Ascending aorta (tissue), 2 donors: ENCODE results near the gene CCR4. TPM values are rescaled to one million over a fixed set of nuclear protein-coding genes. Genes with fewer than 3 reads are reported as not detected.
"Not testable (repeated sequence)": the region's sequence is repeated elsewhere in the genome, so short reads cannot be mapped to it uniquely, and the experiment has no call there.

Experiments
- DNase-seq, 2 donors: peaks; one replicate each; pipeline ENCODE4 v3.0.0-alpha.2; 2019; ENCODE audit warnings: low spot score in 2 of 2
- H3K27ac ChIP-seq, 2 donors: fragments of 200-600 bp; sonication (generic); one replicate each; pipeline ENCODE4 v1.5.1; 2016 to 2017; ENCODE audit warnings: mild to moderate bottlenecking in 1 of 2
- H3K27me3 ChIP-seq: fragments of 200-600 bp; sonication (generic); one replicate; pipeline ENCODE4 v1.5.1; 2017
- H3K36me3 ChIP-seq, 2 donors: fragments of 200-600 bp; sonication (generic); one replicate each; pipeline ENCODE4 v1.5.1; 2016
- H3K4me1 ChIP-seq, 2 donors: fragments of 200-600 bp; sonication (generic); one replicate each; pipeline ENCODE4 v1.5.1; 2016 to 2017; ENCODE audit warnings: mild to moderate bottlenecking in 1 of 2
- H3K4me3 ChIP-seq, 2 donors: fragments of 200-600 bp; sonication (generic); one replicate each; pipeline ENCODE4 v1.5.1; 2016 to 2017; ENCODE audit warnings: mild to moderate bottlenecking in 1 of 2
- H3K9me3 ChIP-seq, 2 donors: fragments of 200-600 bp; sonication (generic); one replicate each; pipeline ENCODE4 v1.5.1; 2016
- intact Hi-C: fragments of 100-400 bp; cut with DNase I; formaldehyde crosslinking; loops from one replicate; pipeline ENCODE4 v1.15.1; 2023
- total RNA-seq: library from RNA; depleted of rRNA; stranded (reverse); fragments of >200 nt; gene quantifications from one replicate; pipeline ENCODE4 v1.1.0, GENCODE V29; 2016
- TF ChIP-seq, protein P1 (sequence below), 3 experiments: fragments of 200-600 bp in 2 of 3; fragments of 450-650 bp in 1 of 3; sonication (generic) in 2 of 3; IDR thresholded peaks; one replicate each; pipeline ENCODE4 v1.5.1; 2016 to 2019; ENCODE audit warnings: antibody characterized with exemption in 3 of 3, mild to moderate bottlenecking in 1 of 3, moderate library complexity in 1 of 3

Gene CCR4
- total RNA-seq, result 3.1 TPM

DNA sequence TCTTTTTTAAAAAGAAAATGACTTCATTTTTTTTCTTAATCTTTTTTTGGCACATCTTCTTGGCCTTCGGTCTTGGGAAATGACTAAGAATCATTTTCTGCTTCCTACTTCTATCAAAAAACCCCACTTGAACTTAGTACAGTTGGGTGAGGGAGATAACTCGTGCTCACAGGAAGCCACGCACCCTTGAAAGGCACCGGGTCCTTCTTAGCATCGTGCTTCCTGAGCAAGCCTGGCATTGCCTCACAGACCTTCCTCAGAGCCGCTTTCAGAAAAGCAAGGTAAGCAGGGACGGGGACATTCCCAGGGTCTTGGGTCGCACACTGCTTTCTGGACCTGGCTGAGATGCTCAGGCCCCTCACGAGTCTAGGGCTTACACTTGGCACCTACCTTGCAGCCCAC is at the start of gene CCR4:
Gene CCR4, plus strand, starts transcription at position 235 of the 402 bp plus-strand sequence. CDS start 1,779 bp downstream, outside the sequence.
- intact Hi-C loops, result no loop called here
- Histone ChIP-seq H3K4me1 (no peaks in the 10 kb centered on the region), H3K27me3 (no peaks in the 10 kb centered on the region), H3K36me3 (no peaks in the 10 kb centered on the region), H3K4me3 (no peak within 1 kb of the TSS), H3K27ac (no peak within 1 kb of the TSS), H3K9me3 (no peaks in the 10 kb centered on the region)
- TF ChIP-seq, protein P1, sequence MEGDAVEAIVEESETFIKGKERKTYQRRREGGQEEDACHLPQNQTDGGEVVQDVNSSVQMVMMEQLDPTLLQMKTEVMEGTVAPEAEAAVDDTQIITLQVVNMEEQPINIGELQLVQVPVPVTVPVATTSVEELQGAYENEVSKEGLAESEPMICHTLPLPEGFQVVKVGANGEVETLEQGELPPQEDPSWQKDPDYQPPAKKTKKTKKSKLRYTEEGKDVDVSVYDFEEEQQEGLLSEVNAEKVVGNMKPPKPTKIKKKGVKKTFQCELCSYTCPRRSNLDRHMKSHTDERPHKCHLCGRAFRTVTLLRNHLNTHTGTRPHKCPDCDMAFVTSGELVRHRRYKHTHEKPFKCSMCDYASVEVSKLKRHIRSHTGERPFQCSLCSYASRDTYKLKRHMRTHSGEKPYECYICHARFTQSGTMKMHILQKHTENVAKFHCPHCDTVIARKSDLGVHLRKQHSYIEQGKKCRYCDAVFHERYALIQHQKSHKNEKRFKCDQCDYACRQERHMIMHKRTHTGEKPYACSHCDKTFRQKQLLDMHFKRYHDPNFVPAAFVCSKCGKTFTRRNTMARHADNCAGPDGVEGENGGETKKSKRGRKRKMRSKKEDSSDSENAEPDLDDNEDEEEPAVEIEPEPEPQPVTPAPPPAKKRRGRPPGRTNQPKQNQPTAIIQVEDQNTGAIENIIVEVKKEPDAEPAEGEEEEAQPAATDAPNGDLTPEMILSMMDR (IDR thresholded peaks at IDR 0.05), result no peak
- no peak for DNase-seq

DNA sequence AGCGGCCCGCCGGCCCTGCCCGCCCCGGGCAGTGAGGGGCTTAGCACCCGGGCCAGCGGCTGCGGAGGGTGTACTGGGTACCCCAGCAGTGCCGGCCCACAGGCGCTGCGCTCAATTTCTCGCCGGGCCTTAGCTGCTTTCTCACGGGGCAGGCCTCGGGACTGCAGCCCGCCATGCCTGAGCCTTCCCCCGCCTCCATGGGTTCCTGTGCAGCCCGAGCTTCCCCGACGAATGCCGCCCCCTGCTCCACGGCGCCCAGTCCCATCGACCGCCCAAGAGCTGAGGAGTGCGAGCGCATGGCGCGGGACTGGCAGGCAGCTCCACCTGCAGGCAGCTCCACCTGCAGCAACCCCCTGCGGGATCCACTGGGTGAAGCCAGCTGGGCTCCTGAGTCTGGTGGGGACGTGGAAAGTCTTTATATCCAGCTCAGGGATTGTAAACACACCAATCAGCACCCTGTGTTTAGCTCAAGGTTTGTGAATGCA is 48.5 kb upstream of the CCR4 start:
- H3K27ac ChIP-seq, intact Hi-C loops, H3K4me1 ChIP-seq, DNase-seq, H3K36me3 ChIP-seq, H3K9me3 ChIP-seq, H3K27me3 ChIP-seq: not testable (repeated sequence)
- H3K4me3 ChIP-seq, result peak overlapping the region; percentile 36 to 57

DNA sequence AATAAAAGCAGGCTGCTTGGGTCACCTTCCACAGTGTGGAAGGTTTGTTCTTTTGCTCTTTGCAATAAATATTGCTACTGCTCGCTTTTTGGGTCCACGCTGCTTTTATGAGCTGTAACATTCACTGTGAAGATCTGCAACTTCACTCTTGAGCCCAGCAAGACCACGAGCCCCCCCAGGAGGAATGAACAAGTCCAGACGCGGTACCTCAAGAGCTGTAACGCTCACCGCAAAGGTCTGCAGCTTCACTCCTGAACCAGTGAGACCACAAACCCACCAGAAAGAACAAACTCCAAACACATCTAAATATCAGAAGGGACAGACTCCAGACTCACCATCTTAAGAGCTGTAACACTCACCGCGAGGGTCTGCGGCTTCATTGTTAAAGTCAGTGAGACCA is 47.5 kb upstream of the CCR4 start:
- DNase-seq, result no peak
- no peaks in the 10 kb centered on the region for H3K9me3 ChIP-seq

DNA sequence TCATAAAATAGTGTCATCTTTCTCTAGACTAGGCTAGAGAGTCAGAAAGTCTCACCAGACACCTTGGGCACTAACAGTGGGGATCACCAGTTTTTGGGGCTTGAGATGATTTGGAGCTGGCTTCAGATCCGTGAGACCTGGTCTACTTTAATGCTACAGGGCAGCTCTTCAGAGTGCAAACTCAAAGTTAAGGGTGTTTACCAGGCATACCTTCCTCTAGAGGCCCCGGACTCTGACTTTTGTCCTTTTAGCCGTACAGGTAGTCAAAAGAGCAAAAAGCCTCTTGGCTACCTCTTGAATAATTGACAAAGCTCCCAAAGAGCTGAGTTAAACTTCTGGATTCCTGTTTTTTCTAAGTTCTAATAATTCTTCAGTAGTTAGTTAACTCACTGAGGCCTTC is 41.4 kb upstream of the CCR4 start:
- Histone ChIP-seq H3K36me3 (no peaks in the 10 kb centered on the region), H3K27me3 (no peaks in the 10 kb centered on the region), H3K4me1 (no peaks in the 10 kb centered on the region), H3K4me3 (no peak overlapping the region), H3K9me3 (no peaks in the 10 kb centered on the region), H3K27ac (no peak overlapping the region)
- intact Hi-C loops, result no loop called here
- TF ChIP-seq, protein P1 (IDR thresholded peaks at IDR 0.05), result no peak
- DNase-seq, result no peak

More for the DNA sequence above, 47.5 kb upstream of the CCR4 start:
- Histone ChIP-seq H3K27me3 (no peaks in the 10 kb centered on the region), H3K36me3 (no peaks in the 10 kb centered on the region), H3K27ac (no peak overlapping the region), H3K4me3 (no peak overlapping the region), H3K4me1 (no peaks in the 10 kb centered on the region)
- intact Hi-C loops, result no loop called here
- TF ChIP-seq, protein P1 (IDR thresholded peaks at IDR 0.05), result no peak

DNA sequence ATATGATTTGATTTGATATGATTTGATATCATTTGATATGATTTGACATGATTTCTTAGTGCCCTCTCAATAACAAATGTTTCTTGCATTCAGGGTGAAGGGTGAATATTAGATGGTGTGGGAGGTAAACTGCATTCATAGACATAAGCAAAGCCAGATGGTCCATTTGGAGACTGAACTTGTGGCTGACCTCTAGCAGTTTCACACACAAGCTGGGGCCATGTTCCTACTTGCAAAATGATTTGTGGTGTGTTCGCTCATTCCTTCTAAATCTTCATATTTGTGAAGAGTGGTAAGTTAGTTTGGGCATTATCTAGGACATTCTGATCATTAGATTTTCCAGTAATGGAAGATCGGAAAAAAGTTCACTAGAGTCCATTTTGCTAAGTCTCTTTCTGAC is 40.5 kb upstream of the CCR4 start:
- no peak overlapping the region for H3K27ac ChIP-seq
- H3K4me1 ChIP-seq, result no peaks in the 10 kb centered on the region
- H3K4me3 ChIP-seq, result no peak overlapping the region
- TF ChIP-seq, protein P1 (IDR thresholded peaks at IDR 0.05), result no peak
- no peaks in the 10 kb centered on the region for H3K9me3 ChIP-seq
- intact Hi-C loops, result no loop called here
- H3K36me3 ChIP-seq, result no peaks in the 10 kb centered on the region
- no peaks in the 10 kb centered on the region for H3K27me3 ChIP-seq
- no peak for DNase-seq

DNA sequence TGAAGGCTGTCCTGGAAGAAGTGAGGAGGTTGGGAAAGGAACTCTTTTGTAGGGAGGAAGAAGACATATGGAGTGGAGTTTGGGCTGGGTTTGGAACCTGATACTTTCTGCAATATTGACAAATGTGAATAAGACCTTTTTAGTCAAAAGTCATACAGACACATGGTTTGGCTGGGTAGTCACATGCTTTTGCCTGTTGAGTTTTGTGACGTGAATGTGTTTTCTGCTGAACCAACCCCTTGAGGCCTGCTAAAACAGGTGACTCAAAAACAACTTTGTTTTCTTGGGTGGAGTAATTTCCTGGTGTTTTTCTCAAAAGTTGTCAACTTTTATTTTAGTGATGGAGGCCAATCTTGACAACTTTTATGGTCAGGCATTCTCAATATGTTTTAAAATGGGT is 39.4 kb upstream of the CCR4 start:
- no peaks in the 10 kb centered on the region for H3K4me1 ChIP-seq
- no peak for DNase-seq
- TF ChIP-seq, protein P1 (IDR thresholded peaks at IDR 0.05), result no peak
- H3K4me3 ChIP-seq, result no peak overlapping the region
- no peaks in the 10 kb centered on the region for H3K27me3 ChIP-seq
- no peak overlapping the region for H3K27ac ChIP-seq
- H3K36me3 ChIP-seq, result no peaks in the 10 kb centered on the region
- intact Hi-C loops, result no loop called here
- no peaks in the 10 kb centered on the region for H3K9me3 ChIP-seq
